ENCODE results near the gene DAZAP1.

DNA sequence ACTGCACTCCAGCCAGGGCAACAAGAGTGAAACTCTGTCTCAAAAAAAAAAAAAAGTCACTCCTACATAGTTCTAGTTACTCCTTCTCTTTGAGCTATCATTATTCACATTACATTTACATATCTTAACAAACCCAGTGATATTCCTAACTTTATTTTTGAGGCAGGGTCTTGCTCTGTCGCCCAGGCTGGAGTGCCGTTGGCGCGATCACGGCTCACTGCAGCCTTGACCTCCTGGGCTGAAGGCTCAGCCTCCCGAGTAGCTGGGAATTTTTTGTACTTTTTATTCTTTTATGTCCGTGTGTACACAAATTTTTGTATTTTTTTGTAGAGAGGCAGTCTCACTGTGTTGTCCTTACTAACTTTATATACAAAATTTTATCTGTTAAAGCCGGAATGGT, 30.2 kb downstream of the DAZAP1 start:
- TF ChIP-seq, protein P1, sequence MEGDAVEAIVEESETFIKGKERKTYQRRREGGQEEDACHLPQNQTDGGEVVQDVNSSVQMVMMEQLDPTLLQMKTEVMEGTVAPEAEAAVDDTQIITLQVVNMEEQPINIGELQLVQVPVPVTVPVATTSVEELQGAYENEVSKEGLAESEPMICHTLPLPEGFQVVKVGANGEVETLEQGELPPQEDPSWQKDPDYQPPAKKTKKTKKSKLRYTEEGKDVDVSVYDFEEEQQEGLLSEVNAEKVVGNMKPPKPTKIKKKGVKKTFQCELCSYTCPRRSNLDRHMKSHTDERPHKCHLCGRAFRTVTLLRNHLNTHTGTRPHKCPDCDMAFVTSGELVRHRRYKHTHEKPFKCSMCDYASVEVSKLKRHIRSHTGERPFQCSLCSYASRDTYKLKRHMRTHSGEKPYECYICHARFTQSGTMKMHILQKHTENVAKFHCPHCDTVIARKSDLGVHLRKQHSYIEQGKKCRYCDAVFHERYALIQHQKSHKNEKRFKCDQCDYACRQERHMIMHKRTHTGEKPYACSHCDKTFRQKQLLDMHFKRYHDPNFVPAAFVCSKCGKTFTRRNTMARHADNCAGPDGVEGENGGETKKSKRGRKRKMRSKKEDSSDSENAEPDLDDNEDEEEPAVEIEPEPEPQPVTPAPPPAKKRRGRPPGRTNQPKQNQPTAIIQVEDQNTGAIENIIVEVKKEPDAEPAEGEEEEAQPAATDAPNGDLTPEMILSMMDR (IDR thresholded peaks at IDR 0.05) = no peak
- TF ChIP-seq ZFX (IDR thresholded peaks at IDR 0.05; ENCODE audit: borderline replicate concordance) = no peak

Measured in 22Rv1 (cell line).